Stimulated activated CD8-positive, alpha-beta memory T cell treated with anti-CD3 and anti-CD28 coated beads, Interleukin-7, amount 100 ng/mL, for 4 hours (primary cell): Measurements from ENCODE around the gene ZNF443.
"Not testable (repeated sequence)": the region's sequence is repeated elsewhere in the genome, so short reads cannot be mapped to it uniquely, and the experiment has no call there.

Experiments
- DNase-seq, 2 donors: peaks; one replicate each; pipeline ENCODE4 v3.0.0-alpha.2; 2020; ENCODE audit warnings: low read depth in 2 of 2

Gene ZNF443

DNA sequence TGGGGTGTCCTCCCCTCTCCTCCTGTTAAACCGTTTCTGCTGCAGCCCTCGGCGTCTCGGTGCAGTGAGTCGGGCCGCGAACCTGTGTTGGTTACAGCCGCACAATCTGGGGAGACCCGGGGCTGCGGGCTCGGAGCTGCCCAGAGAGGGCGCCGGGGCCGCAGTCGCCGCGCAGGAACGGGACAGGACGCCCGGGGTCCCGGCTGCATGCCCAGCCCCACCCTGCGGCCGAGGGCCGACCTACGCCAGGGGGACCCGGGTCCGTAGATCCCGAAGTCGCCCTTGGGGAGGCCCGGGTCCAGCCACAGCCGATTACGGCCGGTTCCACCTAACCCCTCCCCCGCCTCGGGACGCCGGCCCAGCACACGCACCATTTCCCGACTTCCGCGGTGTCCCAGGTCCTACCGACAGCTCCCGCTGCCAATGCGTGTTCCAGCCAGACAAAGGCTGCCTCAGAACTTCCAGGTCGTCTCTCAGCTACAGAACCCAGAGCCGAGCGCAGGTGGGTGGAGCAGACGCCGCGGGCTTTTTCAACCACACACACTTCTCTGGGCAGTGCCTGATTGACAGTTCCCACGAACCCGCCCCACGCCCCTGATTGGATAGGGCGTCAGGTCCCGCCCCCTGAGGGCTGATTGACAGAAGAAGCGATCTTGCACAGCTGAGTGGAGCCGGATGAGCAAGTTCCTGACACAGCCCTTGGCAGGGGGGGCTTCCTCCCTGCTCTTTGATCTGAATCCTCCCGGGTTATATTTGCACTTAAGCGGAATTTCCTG, at the start of gene ZNF443:
Gene ZNF443, minus strand, starts transcription at position 481 of the 776 bp plus-strand sequence. Its CDS starts 107 bp downstream, at position 374.
- DNase-seq: peak; percentile 96 to 99

DNA sequence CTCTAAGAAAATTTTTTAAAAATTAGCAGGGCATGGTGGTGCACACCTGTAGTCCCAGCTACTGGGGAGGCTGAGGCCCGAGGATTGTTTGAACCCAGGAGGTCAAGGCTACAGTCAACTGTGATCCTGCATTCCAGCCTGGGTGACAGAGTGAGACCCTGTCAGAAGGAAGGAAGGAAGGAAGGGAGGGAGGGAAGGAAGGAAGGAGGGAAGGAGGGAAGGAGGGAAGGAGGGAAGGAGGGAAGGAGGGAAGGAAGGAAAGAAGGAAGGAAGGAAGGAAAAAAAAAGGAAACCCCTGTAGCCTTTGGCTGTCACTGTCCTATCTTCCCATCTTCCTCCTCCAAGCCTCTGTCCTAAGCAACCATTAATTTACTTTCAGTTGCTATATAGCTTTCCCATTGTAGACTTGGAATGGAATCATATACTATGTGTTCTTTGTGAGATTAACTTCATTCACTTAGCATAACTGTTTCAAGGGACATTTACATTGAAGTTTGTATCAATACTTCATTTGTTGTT, 45.5 kb upstream of the ZNF443 start:
- not testable (repeated sequence) for DNase-seq

DNA sequence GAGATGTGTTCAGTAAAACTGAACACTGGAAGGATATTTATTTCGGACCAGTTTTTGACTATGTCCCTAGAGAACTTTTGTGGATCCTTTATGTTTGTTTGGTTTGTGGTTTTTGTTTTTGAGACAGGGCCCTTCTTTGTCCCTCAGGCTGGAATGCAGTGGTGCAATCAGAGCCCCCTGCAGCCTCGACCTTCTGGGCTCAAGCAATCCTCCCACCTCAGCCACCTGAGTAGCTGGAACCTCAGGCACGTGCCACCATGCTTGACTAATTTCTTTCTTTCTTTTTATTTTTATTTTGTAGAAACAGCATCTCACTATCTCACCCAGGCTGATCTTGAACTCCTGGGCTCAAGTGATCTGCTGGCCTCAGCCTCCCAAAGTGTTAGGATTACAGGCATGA, 44.8 kb upstream of the ZNF443 start:
- DNase-seq: no peak

DNA sequence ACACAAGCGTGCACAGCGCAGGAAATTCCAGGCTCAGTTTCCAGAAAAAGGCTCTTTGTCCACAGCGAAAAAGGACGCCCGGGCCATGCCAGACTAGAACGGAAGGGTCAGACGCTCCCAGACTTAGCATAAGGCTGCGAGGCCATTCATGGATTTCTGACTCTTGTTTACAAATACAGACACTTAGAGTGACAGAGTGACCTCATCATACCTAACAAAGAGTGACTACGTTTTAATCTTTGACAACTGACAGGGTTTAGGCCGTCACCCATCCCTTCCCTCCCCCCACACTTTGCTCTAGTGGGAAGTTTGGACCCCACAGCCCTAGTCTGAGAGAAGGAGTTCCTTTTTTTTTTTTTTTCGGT, 44.2 kb upstream of the ZNF443 start:
- no peak for DNase-seq

DNA sequence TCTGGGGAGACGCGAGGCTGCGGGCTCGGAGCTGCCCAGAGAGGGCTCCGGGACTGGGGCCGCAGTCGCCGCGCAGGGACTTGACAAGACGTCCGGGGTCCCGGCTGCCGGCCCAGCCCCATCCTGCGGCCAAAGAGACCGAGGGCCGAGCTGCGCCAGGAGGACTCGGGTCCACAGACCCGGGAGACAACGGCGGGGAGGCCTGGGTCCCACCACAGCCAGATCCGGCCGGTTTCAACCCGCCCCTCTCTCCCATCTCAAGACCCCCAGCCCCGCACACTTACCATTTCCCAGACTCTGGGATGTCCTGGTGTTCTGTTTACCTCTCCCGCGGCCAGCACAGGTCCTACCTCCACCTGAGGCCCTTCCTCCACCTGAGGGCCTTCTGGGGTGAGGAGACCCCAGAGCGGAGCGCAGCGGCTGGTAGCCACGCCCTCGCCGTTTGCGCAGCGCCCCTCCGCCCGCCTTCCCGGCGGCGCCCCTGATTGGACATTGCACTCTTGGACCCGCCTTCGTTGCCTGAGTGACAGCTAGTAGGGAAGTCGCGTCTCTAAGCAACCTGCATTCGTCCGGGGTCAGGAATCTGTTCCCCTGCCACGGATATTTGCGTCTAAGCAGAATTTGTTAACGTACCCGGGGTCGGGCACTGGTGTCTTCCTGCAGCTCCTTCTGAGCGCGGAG, 43.7 kb upstream of the ZNF443 start, which contains the start of gene ZNF709:
Gene ZNF709, minus strand, starts transcription at position 446 of the 681 bp plus-strand sequence. Its CDS starts 159 bp downstream, at position 287.
- peak; percentile 79 to 80 for DNase-seq

DNA sequence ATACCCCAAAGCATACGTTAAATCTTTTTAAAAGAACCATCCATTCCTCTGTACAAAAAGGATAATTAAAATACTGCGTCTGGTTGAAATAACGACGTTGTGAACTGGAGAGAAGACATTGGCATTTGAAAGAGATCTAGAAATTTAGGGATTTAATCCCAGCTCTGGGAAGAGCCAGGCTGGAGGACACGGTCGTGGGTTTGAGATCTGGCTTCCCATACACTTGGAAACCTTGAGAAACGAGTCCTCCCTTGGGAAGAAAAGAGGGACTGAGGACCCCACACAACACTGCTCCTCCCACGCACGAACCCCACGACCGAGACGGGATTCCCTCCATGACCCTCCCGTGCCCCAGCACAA, 43.2 kb upstream of the ZNF443 start:
- DNase-seq: no peak

DNA sequence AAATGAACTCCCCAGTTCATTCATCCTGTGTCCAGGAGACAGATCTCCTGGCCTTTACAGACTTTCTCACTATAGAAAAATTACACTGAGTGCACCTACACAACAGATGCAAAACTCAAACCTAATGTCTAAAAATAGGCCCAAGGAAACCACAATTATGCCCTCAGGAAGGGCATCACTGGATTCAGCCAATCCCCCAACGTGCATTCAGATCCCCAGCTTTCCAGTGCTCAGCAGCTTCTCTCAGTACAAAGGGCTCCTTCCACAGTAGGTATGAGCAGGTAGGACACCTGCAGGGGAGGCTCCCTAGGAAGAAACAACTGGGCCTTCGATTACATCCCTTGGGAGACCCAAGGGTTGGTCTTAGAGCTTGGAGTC, 41.7 kb upstream of the ZNF443 start:
- DNase-seq: no peak

DNA sequence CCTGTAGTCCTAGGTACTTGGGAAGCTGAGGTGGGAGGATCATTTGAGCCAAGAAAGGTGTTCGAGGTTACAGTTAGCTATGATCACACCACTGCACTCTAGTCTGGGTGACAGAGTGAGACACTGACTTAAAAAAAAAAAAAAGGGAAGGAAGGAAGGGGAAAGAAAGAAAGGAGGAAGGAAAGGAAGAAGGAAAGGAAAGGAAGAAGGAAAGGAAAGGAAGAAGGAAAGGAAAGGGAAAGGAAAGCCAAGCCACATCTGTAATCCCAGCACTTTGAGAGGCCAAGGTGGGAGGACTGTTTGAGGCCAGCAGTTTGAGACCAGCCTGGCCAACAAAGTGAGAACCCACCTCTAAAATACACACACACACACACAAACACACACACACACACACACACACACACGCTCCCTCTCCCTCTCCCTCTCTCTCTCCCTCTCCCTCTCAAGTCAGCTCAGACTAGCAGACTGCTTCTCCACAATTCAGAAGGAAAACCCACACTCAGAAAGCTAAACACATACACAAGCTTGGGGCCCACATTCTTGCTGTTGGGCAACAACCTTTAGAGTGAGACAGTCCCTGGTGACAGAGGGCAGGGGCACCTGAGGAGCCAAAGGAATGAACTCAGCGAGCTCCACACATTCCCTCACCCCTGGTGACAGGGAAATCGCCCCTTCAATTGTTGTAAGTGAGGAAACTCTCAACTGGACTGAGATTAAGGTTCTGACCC, 41.1 kb upstream of the ZNF443 start:
- DNase-seq: no peak

DNA sequence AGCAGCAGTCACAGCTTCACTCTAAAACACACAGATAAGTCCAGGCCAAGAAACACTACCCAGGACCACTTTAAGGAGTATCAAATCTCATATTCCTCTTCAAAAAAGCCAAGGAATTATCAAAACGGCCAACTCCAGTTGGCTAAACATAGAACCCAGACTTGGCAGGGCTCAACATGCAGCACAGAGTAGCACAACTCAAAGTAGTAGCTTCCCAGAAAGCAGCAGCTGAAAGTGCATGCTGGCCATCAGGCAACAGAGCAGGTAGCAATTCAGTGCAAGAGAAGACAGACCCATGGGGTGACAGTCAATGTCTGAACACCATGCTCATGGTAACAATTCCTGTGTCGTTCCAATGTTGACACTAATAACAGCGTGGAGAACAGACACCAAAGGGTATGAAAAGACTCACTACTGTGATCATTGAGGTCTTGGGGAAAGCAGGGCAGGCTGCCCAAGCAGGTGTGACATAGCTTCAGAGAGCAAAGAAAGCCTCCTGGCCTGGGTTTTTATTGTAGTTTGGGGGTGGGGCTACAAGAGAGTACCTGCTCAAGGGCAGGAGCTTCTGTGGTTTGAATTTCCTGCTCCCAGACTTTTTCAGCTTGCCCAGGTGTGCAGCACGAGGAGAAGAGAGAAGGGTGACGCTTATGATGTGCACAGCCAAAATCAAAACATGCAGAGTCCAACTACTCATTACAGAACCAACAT, 37.6 kb upstream of the ZNF443 start:
- DNase-seq: no peak

DNA sequence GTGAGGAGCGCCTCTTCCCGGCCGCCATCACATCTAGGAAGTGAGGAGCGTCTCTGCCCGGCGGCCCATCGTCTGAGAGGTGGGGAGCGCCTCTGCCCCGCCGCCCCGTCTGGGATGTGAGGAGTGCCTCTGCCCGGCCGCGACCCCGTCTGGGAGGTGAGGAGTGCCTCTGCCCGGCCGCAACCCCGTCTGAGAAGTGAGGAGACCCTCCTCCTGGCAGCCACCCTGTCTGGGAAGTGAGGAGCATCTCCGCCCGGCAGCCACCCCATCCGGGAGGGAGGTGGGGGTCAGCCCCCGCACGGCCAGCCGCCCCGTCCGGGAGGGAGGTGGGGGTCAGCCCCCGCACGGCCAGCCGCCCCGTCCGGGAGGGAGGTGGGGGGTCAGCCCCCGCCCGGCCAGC, 26.8 kb upstream of the ZNF443 start:
- not testable (repeated sequence) for DNase-seq

DNA sequence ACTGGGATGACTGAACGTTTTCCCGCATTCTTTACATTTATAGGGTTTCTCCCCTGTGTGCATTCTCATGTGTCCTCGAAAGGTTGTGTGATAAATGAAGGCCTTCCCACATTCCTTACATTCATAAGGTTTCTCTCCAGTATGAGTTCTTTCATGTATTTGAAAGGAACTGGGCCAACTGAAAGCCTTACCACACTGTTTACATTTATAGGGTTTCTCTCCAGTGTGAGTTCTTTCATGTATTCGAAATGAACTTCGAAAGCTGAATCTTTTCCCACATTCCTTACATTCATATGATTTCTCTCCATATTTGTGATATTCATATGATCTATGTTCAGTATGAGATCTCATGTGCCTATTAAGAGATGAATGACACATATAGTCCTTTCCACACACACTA, 24.4 kb upstream of the ZNF443 start:
- DNase-seq: no peak

DNA sequence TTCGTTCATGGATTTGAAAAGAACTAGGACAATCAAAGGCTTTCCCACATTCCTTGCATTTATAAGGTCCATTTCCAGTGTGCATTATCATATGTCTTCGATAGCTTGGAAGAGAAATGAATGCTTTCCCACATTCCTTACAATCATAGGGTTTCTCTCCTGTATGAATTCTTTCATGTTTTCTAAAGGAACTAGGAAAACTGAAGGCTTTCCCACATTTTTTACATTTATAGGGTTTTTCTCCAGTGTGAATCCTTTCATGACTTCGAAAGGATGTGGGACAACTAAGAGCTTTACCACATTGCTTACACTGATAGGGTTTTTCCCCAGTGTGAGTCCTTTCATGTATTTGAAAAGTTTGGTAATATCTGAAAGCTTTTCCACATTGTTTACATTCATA, 23.9 kb upstream of the ZNF443 start:
- no peak for DNase-seq

DNA sequence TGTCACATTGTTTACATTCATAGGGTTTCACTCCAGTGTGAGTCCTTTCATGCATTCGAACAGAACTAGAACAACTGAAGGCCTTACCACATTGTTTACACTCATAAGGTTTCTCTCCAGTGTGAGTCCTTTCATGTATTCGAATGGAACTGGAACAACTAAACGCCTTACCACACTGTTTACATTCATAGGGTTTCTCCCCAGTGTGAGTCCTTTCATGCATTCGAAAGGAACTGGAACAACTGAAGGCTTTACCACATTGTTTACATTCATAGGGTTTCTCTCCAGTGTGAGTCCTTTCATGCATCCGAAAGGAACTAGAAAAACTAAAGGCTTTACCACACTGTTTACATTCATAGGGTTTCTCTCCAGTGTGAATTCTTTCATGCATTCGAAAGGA, 23.3 kb upstream of the ZNF443 start:
- not testable (repeated sequence) for DNase-seq

DNA sequence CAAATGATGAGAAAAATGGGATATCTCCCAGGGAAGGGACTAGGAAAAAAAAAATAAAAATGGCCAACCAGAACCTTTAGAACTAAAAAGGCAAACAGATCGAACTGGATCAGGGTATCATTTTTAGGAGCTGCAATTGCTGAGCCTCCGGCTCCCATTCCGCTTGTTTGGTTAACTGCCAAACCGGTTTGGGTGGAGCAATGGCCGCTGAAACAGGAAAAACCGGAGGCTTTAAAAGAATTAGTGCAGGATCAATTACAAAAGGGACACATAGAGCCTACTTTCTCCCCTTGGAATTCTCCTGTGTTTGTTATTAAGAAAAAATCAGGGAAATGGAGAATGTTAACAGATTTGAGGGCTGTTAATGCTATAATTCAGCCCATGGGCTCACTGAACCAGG, 12.7 kb upstream of the ZNF443 start:
- no peak for DNase-seq

DNA sequence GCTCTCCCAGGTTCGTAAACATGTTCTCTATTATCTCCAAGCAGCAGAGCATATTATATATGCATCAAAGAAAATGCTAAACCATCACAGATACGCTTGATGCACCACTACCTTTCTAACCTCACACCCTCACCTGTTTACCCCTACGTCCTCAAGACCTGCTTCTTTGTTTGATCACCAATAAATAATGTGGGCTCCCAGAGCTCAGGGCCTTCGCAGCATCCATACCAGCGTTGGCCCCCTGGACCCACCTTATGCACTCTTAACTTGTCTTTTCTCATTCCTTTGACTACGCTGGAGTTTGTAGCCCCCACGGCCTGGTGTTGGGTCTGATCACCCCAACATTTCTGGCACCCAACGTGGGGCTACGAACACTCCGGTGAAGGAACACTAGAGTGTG, 10.0 kb upstream of the ZNF443 start:
- no peak for DNase-seq

DNA sequence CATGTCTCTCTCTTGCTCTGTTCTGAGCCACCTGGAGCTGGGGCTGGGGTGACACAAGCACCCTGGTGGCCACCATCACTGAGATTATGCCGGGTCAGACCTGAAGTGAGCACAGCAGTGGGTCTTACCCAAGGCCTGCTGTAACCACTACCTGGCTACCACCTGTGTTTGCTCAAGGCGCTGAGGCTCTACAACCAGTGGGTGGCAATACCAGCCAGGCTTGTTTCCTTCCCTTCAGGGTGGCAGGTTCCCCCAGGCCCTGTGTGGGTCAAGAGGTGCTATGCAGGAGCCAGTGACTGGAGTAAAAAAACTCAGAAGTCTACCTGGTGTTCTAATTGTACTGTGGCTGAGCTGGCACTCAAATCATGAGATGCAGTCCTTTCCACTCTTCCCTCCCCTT, 8.0 kb upstream of the ZNF443 start:
- DNase-seq: no peak

DNA sequence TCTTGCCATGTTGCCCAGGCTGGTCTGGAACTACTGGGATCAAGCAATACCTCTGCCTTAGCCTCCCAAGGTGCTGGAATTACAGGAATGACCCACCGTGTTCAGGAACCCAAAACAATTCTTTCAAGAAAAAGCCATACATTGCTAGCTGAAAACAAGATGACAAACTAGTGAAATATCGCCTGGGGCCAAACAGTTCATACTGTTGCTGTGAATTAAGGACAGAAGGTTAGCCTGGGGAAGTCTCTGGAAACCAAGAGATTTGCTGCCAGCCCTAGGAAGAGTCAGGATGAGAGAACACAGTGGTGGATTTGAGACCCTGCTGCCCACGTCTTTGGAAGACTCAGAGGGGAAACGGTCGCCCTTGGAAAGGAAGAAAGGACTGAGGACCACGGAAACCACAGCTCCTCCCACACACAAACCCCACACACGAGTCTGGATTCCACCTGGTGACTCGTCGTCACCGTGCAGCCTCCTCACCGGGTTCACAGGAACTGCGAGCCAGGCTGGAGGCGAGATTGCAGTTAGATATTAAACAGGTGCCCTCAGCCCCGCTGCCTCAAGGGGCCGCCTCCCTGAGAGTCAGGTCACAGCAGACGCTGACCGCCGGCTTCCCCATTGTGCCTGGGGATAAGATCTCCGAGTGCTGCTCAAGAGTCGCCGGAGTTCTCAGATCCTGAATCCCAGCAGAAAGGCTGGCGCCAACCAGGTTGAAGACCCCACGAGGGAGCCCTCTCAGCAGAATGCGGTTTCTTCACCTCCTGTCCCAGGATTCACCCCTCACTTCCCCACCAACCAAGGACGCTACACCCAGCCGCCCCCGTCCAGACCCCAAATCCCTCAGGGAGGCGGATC, 908 bp downstream of the ZNF443 start:
- peak; percentile 54 to 56 for DNase-seq

DNA sequence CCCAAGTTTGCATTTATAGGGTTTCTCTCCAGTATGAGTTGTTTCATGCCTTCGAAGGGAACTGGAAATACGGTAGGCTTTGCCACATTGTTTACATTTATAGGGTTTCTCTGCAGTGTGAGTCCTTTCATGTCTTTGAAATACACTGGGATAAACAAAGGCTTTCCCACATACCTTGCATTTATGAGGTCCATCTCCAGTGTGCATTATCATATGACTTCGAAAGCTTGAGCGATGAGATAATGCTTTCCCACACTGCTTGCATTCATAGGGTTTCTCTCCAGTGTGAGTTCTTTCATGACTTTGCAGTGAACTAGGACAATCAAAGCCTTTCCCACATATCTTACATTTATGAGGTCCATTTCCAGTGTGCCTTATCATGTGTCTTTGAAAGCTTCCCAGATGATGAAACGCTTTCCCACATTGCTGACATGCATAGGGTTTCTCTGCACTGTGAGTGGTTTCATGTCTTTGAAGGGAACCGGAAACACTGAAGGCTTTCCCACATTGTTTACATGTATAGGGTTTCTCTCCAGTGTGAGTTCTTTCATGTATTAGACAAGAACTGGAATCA, 10.0 kb downstream of the ZNF443 start:
- DNase-seq: not testable (repeated sequence)

DNA sequence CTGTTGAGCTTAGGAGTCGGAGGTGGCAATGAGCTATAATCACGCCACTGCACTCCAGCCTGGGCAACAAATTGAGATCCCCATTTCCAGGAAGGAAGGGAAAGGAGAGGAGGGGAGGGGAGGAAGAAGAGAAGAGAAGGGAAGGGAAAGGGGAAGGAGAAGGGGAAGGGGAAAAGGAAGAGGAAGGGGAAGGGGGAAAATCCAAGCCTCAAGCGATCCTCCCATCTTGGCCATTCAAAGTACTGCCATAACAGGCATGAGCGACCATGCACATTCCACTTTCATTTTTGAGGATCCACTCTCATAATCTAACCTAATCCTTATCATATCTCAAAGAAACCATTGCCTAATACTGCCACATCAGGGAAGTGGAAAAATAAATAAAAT, 14.9 kb downstream of the ZNF443 start:
- no peak for DNase-seq

DNA sequence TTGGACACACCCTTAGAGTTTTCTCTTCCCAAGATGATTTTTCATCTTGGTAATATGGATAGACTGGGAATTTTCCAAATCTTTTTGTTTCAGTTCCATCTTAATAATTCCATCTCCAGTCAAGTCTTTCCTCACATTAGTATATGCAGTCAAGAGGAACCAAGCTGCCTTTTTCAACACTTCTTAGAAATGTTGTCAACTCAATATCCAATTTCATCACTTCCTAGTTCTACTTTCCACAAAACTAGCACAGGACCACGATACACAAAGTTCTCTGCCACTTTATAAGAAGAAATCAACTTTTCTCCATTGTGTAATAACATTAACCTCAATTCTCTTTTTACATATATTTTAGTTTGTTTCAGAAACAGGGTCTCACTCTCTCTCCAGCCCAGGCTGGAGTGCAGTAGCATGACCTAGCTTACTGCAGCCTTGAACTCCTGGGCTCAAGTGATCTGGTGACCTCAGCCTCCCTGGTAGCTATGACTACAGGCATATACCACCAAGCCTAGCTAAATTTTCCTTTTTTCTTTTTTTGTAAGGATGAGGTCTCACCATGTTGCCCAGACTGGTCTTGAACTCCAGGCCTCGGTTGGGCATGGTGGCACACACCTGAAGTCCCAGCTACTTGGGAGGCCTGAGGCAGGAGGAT, 15.5 kb downstream of the ZNF443 start:
- DNase-seq: no peak
